COLO829 (cell line): ENCODE measurements around the gene TP53TG3F.
"Not testable (repeated sequence)": the region's sequence is repeated elsewhere in the genome, so short reads cannot be mapped to it uniquely, and the experiment has no call there.

ENCODE experiments used
- DNase-seq: peaks from one replicate; pipeline ENCODE4 v3.0.0; 2012; ENCODE audit warnings: low spot score

TP53TG3F gene

GRCh38 chr16:33459312-33459711 is at the start of gene TP53TG3F:
TSS of gene TP53TG3F (plus strand) at chr16:33459612. CDS start at chr16:33459680, 68 bp downstream.
- DNase-seq: not testable (repeated sequence)

GRCh38 chr16:33491611-33492010 is 32.2 kb downstream of the TP53TG3F start:
- not testable (repeated sequence) for DNase-seq

GRCh38 chr16:33507231-33507630 is 47.8 kb downstream of the TP53TG3F start:
- DNase-seq: not testable (repeated sequence)

DNA sequence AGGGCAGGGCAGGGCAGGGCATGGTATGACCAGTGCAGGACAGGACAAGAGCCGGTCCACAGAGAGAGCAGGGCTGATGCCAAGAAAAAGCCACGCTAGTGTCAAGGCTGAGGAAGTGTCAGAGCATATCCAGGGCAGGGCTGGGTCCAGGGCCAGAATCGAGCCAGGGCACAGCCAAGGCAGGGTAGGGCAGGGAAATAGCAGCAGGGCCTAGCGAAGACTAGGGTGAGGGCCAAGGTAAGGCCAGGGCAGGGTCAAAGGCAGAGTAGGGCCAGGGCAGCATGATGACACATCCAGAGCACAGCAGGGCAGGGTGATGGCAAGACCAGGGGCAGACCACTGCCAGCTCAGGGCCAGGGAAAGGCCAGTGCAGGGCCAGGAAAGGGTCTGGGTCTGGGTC is 49.7 kb downstream of the TP53TG3F start:
- DNase-seq: not testable (repeated sequence)

GRCh38 chr16:33509906-33510305 is 50.5 kb downstream of the TP53TG3F start:
- not testable (repeated sequence) for DNase-seq
